GM12878 (cell line): ENCODE data around the gene RCAN1. TPM values are rescaled to one million over a fixed set of nuclear protein-coding genes. Genes with fewer than 3 reads are reported as not detected.

Experiments
- ATAC-seq: fragments of 200-7000 bp; cut with Tn5 transposase; 3 replicates; pipeline ENCODE4 v1.9.1; 2020; ENCODE audit warnings: mild to moderate bottlenecking, moderate library complexity
- BruUV-seq: library from RNA; stranded (reverse); fragments of 400-500 nt; replicated peaks from 2 replicates; lab custom pipeline; 2021; lab: Mats Ljungman, UMichigan
- CTCF ChIA-PET: fragments of 300-600 bp; sonication (Branson Sonifier 250); formaldehyde crosslinking; extraction: SDS; loops from one replicate; lab custom pipeline; 2021; ENCODE audit warnings: inconsistent platforms; lab: Yijun Ruan, JAX
- POLR2A ChIA-PET: fragments of 350-600 bp; formaldehyde crosslinking; extraction: SDS; loops from one replicate; lab custom pipeline; 2021; ENCODE audit warnings: inconsistent platforms; lab: Charles Lee
- RAD21 ChIA-PET: fragments of 300-600 bp; sonication (Branson Sonifier 250); formaldehyde crosslinking; loops from one replicate; lab custom pipeline; 2023; ENCODE audit warnings: antibody characterized with exemption; ENCODE audit not compliant: unreplicated experiment; lab: Charles Lee
- SMC1A ChIA-PET: fragments of 300-600 bp; sonication (Branson Sonifier 250); formaldehyde crosslinking; loops from one replicate; lab custom pipeline; 2023; ENCODE audit not compliant: unreplicated experiment, uncharacterized antibody; lab: Charles Lee
- DNase-seq: peaks from one replicate; pipeline ENCODE4 v3.0.0-alpha.2; 2011; ENCODE audit warnings: low read depth, low spot score
- FAIRE-seq: peaks from 3 replicates; lab custom pipeline; 2011; peaks lifted over from hg19 to GRCh38; lab: Jason Lieb, UNC
- H2AFZ ChIP-seq: 2 replicates; pipeline ENCODE4 v1.6.0; 2011; ENCODE audit warnings: low read depth, low read length, control low read depth; ENCODE audit not compliant: control insufficient read depth
- H3K27ac ChIP-seq: 2 replicates; pipeline ENCODE4 v1.5.1; 2011; ENCODE audit warnings: control low read depth; ENCODE audit not compliant: control insufficient read depth, insufficient read depth
- H3K27me3 ChIP-seq, 2 experiments: replicated peaks in 1 of 2; 2 replicates each; pipeline versions ENCODE4 v1.6.0 to v1.6.1; 2011; ENCODE audit warnings: low read length in 1 of 2; ENCODE audit not compliant: control insufficient read depth in 2 of 2, insufficient read depth in 2 of 2
- H3K36me3 ChIP-seq, 2 experiments: 2 replicates each; pipeline ENCODE4 v1.5.1; 2011; ENCODE audit warnings: low read length in 1 of 2; ENCODE audit not compliant: control insufficient read depth in 2 of 2, insufficient read depth in 2 of 2
- H3K4me1 ChIP-seq: 2 replicates; pipeline ENCODE4 v1.6.1; 2011; ENCODE audit warnings: mild to moderate bottlenecking, low read length, moderate library complexity, mixed read lengths; ENCODE audit not compliant: control insufficient read depth, insufficient read depth
- H3K4me2 ChIP-seq: 2 replicates; pipeline ENCODE4 v1.6.0; 2011; ENCODE audit warnings: control low read depth; ENCODE audit not compliant: control insufficient read depth, insufficient read depth
- H3K4me3 ChIP-seq: fragments of 200-600 bp; sonication (generic); 2 replicates; pipeline ENCODE4 v1.5.1; 2016
- H3K79me2 ChIP-seq: 2 replicates; pipeline ENCODE4 v1.6.0; 2011; ENCODE audit warnings: low read length; ENCODE audit not compliant: control insufficient read depth, insufficient read depth
- H3K9ac ChIP-seq: 2 replicates; pipeline ENCODE4 v1.8.0; 2011; ENCODE audit warnings: low read length, control low read depth, mixed read lengths; ENCODE audit not compliant: control insufficient read depth, insufficient read depth
- H3K9me3 ChIP-seq: replicated peaks from 3 replicates; pipeline ENCODE4 v1.5.1; 2011; ENCODE audit warnings: mild to moderate bottlenecking, low read length; ENCODE audit not compliant: control insufficient read depth, insufficient read depth
- H4K20me1 ChIP-seq: 2 replicates; pipeline ENCODE4 v1.6.0; 2011; ENCODE audit not compliant: control insufficient read depth, insufficient read depth
- CBX5 ChIP-seq: sonication (generic); IDR thresholded peaks from 2 replicates; pipeline ENCODE4 v1.6.1; 2016; ENCODE audit warnings: low read depth, moderate library complexity, mild to moderate bottlenecking, inconsistent platforms
- CEBPB ChIP-seq, 2 experiments: fragments of 150-350 bp in 1 of 2; IDR thresholded peaks; 2 replicates each; pipeline ENCODE4 v1.6.1; 2012 to 2014; ENCODE audit warnings: low read depth in 2 of 2, low read length in 2 of 2, borderline replicate concordance in 1 of 2, inconsistent platforms in 1 of 2
- EP300 ChIP-seq, 2 experiments: fragments of 150-350 bp in 1 of 2; IDR thresholded peaks; 2 replicates each; pipeline ENCODE4 v1.6.1; 2011 to 2012; ENCODE audit warnings: low read depth in 2 of 2, low read length in 2 of 2, borderline replicate concordance in 1 of 2, improper control_type of control experiment in 1 of 2, inconsistent platforms in 1 of 2; ENCODE audit not compliant: control insufficient read depth in 1 of 2
- GATAD2B ChIP-seq: fragments of 450-650 bp; conservative IDR thresholded peaks from 2 replicates; pipeline ENCODE4 v1.6.1; 2017; ENCODE audit warnings: low read depth, mild to moderate bottlenecking, moderate library complexity
- HCFC1 ChIP-seq: fragments of 150-350 bp; IDR thresholded peaks from 2 replicates; pipeline ENCODE4 v1.6.1; 2014; ENCODE audit warnings: low read length
- IRF4 ChIP-seq: IDR thresholded peaks from 2 replicates; pipeline ENCODE4 v1.6.1; 2011; ENCODE audit warnings: low read depth, low read length
- NBN ChIP-seq: fragments of 450-650 bp; IDR thresholded peaks from 2 replicates; pipeline ENCODE4 v1.6.1; 2016
- POLR2AphosphoS2 ChIP-seq: IDR thresholded peaks from 2 replicates; pipeline ENCODE4 v1.6.1; 2011; ENCODE audit warnings: low read depth, mild to moderate bottlenecking, low read length, improper control_type of control experiment, moderate library complexity
- RCOR1 ChIP-seq: conservative IDR thresholded peaks from 2 replicates; pipeline ENCODE4 v1.6.1; 2012; ENCODE audit warnings: low read depth, low read length, improper control_type of control experiment
- RUNX3 ChIP-seq: IDR thresholded peaks from 2 replicates; pipeline ENCODE4 v1.6.1; 2012; ENCODE audit warnings: low read length, inconsistent platforms
- SIN3A ChIP-seq: IDR thresholded peaks from 2 replicates; pipeline ENCODE4 v1.6.1; 2012; ENCODE audit warnings: low read depth, low read length, improper control_type of control experiment
- SUZ12 ChIP-seq: fragments of 200-600 bp; sonication (generic); IDR thresholded peaks from one replicate; pipeline ENCODE4 v1.6.1; 2018; ENCODE audit warnings: antibody characterized with exemption, mild to moderate bottlenecking; ENCODE audit not compliant: unreplicated experiment
- ZNF24 ChIP-seq: fragments of 450-650 bp; IDR thresholded peaks from 2 replicates; pipeline ENCODE4 v1.6.1; 2017; ENCODE audit warnings: antibody characterized with exemption, mild to moderate bottlenecking
- WGBS: methylation state at CpG from one replicate; pipeline ENCODE4 v1.1.6; 2016; ENCODE audit warnings: low lambda C conversion rate; ENCODE audit not compliant: insufficient replicate concordance, insufficient coverage; ENCODE audit errors: missing lambda C conversion rate; 5-methylcytosine and 5-hydroxymethylcytosine counted together
- in situ Hi-C: fragments of 300-500 bp; cut with MboI; formaldehyde crosslinking; loops from 9 replicates; pipeline ENCODE4 v1.14.3; 2018; ENCODE audit warnings: mixed read lengths
- intact Hi-C: fragments of 100-400 bp; cut with micrococcal nuclease; formaldehyde crosslinking; loops from one replicate; pipeline ENCODE4 v1.14.2; 2022; ENCODE audit not compliant: unreplicated experiment
- polyA plus RNA-seq, 11 experiments: library from polyadenylated mRNA; depleted of rRNA in 4 of 11; unstranded in 6 of 11; stranded (reverse) in 5 of 11; fragments of >200 nt; fragmentation: Nextera tagmentation in 4 of 11; fragmentation: Illumina TruSeq in 1 of 11; extraction: Ambion mirVana in 4 of 11; extraction: Trizol in 1 of 11; gene quantifications; 1 replicate in 1 of 11; 2 replicates in 10 of 11; pipeline versions ENCODE4 v1.2.1 to v1.2.3, GENCODE V29; 2011 to 2016; ENCODE audit warnings: inconsistent platforms in 2 of 11, missing spikeins in 2 of 11, low read depth in 1 of 11
- total RNA-seq, 4 experiments: library from RNA; depleted of rRNA in 3 of 4; stranded (reverse); fragments of >200 nt in 3 of 4; fragmentation: Illumina TruSeq in 1 of 4; extraction: Trizol in 1 of 4; gene quantifications; 2 replicates each; pipeline versions ENCODE4 v1.2.1 to v1.2.3, GENCODE V29; 2013 to 2021
- TF ChIP-seq, protein P1 (sequence below): fragments of 150-350 bp; IDR thresholded peaks from 2 replicates; pipeline ENCODE4 v1.6.1; 2014; ENCODE audit warnings: mild to moderate bottlenecking, low read depth, low read length
- TF ChIP-seq, protein P2 (sequence below), 3 experiments: IDR thresholded peaks in 2 of 3; conservative IDR thresholded peaks in 1 of 3; 2 replicates each; pipeline ENCODE4 v1.5.1; 2011; ENCODE audit warnings: low read depth in 3 of 3, low read length in 3 of 3, mild to moderate bottlenecking in 3 of 3, control low read depth in 2 of 3, moderate library complexity in 2 of 3, inconsistent platforms in 1 of 3, mixed read lengths in 1 of 3; ENCODE audit not compliant: control insufficient read depth in 2 of 3, insufficient read depth in 1 of 3; ENCODE audit errors: extremely low read depth in 1 of 3
- TF ChIP-seq, protein P3 (sequence below): fragments of 450-650 bp; formaldehyde crosslinking; IDR thresholded peaks from 2 replicates; pipeline ENCODE4 v1.4.0; 2022; ENCODE audit warnings: mild to moderate bottlenecking, moderate library complexity

RCAN1 gene
- total and polyA plus RNA-seq, 10 of the 15 experiments (the other 5 are each of a cell fraction or from before 2014, with no cell fraction given), result 2.8 to 12.9 (median 10.5) TPM

DNA sequence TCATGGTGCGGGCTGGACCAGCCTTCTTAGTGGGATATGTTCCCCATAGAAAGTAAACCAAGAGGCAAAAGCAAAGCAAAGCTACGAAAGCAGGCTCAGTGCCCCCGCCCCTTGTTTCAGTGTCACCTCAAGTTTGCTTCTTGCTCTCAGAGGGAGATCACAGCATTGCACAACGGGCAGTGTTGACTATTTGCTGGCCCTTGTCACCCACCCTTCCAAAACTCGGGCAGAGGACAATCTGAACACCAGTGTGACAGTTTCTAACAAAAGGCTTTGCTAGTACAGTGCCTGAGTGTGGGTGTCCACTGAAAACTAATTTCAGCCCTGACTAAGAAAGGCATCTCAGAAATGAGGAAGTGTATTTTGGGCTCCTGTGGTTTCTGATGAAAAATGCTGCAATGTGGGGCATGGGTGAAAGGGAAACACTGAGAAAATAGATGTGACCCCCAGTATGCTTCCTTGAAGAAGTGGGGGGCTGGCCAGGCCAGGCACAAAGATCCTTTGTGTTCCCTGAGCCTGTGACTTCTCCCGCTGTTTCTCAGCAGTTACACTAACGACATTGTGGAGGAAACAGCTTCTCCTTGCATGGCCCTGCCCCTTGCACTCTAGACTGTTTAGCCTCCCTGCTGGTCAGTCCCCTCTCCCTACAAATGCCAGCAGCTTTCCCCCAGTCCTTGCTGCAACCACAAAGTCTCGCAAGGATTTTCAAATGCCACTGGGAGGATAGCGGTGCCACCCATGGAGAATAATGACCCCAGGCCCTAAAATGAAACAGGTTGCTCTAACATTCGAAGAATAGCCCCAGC, 69.6 kb downstream of the RCAN1 start:
- H3K9ac ChIP-seq, result peak overlapping the region; percentile 73
- peak; percentile 86 for DNase-seq
- peak; percentile 84 for FAIRE-seq
- H4K20me1 ChIP-seq, result no peaks in the 10 kb centered on the region
- CTCF ChIA-PET, result interaction anchor here (1.0 to 3.0 kb wide), 4 partner anchors 8 to 621 kb away, joined by 3 to 13 read pairs (median 4); no protein-coding TSS in a partner anchor
- POLR2A ChIA-PET, result no interaction called here
- in situ Hi-C loops, result no loop called here
- peak overlapping the region; percentile 84 for H3K27ac ChIP-seq
- peak overlapping the region; percentile 88 for H2AFZ ChIP-seq
- 10% methylated on average over 10 of the region's 10 CpGs for WGBS
- peak; percentile 93 for ATAC-seq
- peak overlapping the region; percentile 93 for H3K4me2 ChIP-seq
- H3K36me3 ChIP-seq, result no peaks in the 10 kb centered on the region
- H3K9me3 ChIP-seq, result peaks cover 2% of the 10 kb centered on the region; the same call in 1 of the 3 replicates
- SMC1A ChIA-PET, result interaction anchor here (0.6 to 1.5 kb wide), 2 partner anchors 23 to 34 kb away, joined by 3 read pairs; no protein-coding TSS in a partner anchor
- RAD21 ChIA-PET, result interaction anchor here (1.6 kb wide), 1 partner anchor 23 kb away, joined by 3 read pairs; no protein-coding TSS in a partner anchor
- H3K27me3 ChIP-seq, result no peaks in the 10 kb centered on the region
- H3K4me1 ChIP-seq, result peaks cover 38% of the 10 kb centered on the region
- no peaks in the 10 kb centered on the region; the same call in 1 of the 2 replicates for H3K79me2 ChIP-seq
- no TSS peak for BruUV-seq
- intact Hi-C loops, result loop anchor here (2.0 kb wide), 2 partner anchors 18 to 70 kb away; partner anchors contain the start of gene RCAN1
- peak overlapping the region; percentile 44; the same call in 1 of the 2 replicates for H3K4me3 ChIP-seq
- TF ChIP-seq CEBPB (IDR thresholded peaks at IDR 0.05; ENCODE audit: borderline replicate concordance in 1 of 2, low read depth in 2 of 2, low read length in 2 of 2) (peak in 1 of 2 experiments; percentile 67; a peak in 2 of 4 replicates), EP300 (IDR thresholded peaks at IDR 0.05; ENCODE audit: borderline replicate concordance in 1 of 2, control insufficient read depth in 1 of 2, low read depth in 2 of 2, low read length in 2 of 2) (peak; percentile 34 to 87; a peak in 3 of 4 replicates), NBN (peak; percentile 89), RUNX3 (peak; percentile 98), SUZ12 (no peak), RCOR1 (0 out of 2 replicates have a peak, but pooled peaks have one; percentile 63), HCFC1 (no peak), POLR2AphosphoS2 (no peak), SIN3A (no peak), ZNF24 (peak; percentile 51; the same call in 1 of the 2 replicates), IRF4 (peak; percentile 81; the same call in 1 of the 2 replicates), CBX5 (peak; percentile 66; the same call in 1 of the 2 replicates), GATAD2B (peak; percentile 48)
- TF ChIP-seq, protein P1, sequence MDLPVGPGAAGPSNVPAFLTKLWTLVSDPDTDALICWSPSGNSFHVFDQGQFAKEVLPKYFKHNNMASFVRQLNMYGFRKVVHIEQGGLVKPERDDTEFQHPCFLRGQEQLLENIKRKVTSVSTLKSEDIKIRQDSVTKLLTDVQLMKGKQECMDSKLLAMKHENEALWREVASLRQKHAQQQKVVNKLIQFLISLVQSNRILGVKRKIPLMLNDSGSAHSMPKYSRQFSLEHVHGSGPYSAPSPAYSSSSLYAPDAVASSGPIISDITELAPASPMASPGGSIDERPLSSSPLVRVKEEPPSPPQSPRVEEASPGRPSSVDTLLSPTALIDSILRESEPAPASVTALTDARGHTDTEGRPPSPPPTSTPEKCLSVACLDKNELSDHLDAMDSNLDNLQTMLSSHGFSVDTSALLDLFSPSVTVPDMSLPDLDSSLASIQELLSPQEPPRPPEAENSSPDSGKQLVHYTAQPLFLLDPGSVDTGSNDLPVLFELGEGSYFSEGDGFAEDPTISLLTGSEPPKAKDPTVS, result no peak
- TF ChIP-seq, protein P2, sequence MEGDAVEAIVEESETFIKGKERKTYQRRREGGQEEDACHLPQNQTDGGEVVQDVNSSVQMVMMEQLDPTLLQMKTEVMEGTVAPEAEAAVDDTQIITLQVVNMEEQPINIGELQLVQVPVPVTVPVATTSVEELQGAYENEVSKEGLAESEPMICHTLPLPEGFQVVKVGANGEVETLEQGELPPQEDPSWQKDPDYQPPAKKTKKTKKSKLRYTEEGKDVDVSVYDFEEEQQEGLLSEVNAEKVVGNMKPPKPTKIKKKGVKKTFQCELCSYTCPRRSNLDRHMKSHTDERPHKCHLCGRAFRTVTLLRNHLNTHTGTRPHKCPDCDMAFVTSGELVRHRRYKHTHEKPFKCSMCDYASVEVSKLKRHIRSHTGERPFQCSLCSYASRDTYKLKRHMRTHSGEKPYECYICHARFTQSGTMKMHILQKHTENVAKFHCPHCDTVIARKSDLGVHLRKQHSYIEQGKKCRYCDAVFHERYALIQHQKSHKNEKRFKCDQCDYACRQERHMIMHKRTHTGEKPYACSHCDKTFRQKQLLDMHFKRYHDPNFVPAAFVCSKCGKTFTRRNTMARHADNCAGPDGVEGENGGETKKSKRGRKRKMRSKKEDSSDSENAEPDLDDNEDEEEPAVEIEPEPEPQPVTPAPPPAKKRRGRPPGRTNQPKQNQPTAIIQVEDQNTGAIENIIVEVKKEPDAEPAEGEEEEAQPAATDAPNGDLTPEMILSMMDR (IDR thresholded peaks at IDR 0.05 in 2 of 3, conservative IDR thresholded peaks at IDR 0.05 in 1 of 3; ENCODE audit: control insufficient read depth in 2 of 3, extremely low read depth in 1 of 3, insufficient read depth in 1 of 3, low read depth in 3 of 3, low read length in 3 of 3), result no peak
- TF ChIP-seq, protein P3, sequence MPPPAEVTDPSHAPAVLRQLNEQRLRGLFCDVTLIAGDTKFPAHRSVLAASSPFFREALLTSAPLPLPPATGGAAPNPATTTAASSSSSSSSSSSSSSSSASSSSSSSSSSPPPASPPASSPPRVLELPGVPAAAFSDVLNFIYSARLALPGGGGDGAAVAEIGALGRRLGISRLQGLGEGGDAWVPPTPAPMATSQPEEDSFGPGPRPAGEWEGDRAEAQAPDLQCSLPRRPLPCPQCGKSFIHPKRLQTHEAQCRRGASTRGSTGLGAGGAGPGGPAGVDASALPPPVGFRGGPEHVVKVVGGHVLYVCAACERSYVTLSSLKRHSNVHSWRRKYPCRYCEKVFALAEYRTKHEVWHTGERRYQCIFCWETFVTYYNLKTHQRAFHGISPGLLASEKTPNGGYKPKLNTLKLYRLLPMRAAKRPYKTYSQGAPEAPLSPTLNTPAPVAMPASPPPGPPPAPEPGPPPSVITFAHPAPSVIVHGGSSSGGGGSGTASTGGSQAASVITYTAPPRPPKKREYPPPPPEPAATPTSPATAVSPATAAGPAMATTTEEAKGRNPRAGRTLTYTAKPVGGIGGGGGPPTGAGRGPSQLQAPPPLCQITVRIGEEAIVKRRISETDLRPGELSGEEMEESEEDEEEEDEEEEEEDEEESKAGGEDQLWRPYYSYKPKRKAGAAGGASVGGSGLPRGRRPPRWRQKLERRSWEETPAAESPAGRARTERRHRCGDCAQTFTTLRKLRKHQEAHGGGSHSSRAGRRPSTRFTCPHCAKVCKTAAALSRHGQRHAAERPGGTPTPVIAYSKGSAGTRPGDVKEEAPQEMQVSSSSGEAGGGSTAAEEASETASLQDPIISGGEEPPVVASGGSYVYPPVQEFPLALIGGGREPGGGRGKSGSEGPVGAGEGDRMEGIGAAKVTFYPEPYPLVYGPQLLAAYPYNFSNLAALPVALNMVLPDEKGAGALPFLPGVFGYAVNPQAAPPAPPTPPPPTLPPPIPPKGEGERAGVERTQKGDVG (CRISPR knock-in tag), result no peak
